Stimulated activated CD4-positive, alpha-beta T cell treated with anti-CD3 and anti-CD28 coated beads, TNF-alpha, amount 100 ng/mL, for 1 hour (primary cell): ENCODE data around the gene SLC22A23.
A peak's percentile ranks its signal among the peaks of the same experiment; 100 is the strongest.

Source experiments
- DNase-seq, 3 donors: peaks; one replicate each; pipeline ENCODE4 v3.0.0-alpha.2; 2020; ENCODE audit warnings: low read depth in 3 of 3, low spot score in 1 of 3

SLC22A23 gene

DNA sequence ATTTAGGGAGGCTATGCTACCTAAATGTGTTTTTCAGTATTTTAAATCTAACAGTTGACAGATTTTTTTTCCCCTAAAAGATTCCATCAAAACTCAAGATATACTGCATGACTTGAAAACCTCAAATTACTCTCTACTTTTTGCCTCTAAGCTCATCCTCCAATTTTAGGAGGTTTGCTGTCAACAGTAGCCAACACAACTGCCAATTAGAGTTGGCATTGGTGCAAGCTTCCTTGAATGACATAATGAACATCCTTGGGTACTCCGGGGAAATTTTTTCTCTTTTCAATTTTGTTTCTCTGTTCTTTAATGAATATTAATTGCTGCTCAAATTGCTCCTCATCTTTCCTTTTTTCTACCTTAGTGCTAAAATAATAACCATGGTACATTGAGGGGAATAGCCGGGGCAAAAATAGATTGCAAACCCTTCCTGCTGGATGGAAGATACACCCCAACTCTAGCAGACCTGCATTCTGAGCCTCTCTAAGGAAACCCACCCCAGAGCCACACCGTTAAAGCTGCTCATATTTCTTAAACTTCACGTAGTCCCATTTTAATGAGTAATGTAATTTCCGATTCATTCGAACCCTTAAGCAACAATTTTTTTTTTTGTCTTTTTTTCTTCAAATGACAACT, 34.3 kb downstream of the SLC22A23 start:
- no peak for DNase-seq

DNA sequence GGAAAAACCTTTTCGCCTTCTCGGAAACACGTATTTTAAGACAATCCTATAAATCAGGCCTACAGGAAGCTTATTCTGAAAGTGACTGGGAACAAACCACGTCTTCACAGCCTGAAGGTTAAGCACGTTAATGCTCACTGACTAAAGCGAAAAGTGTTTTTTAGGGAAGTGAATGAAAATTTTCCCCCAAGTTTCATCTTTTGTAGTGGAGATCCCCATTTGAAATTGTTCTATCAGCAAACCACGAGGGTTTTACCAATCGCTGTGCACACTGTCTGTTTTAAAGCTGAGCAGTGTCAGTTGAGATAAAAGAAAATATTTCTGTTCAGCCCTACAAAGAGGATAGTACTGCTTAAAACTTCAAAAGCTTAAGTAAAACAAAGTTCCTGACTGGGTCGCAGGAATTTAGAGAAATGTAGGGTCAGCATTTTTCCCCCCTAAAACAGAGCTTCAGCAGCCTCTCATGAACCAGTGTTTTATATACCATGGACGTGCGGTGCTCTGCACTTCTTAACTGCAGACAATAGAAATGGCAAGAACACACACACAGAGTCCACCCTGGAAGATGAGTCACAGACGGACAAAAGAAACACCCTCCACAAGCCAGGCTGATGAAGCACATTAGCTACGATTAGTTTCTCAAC, 34.9 kb downstream of the SLC22A23 start:
- no peak for DNase-seq

- DNase-seq, result no peak
These were observed 35.7 kb downstream of the SLC22A23 start for GRCh38 chr6:3421143-3421542.

DNA sequence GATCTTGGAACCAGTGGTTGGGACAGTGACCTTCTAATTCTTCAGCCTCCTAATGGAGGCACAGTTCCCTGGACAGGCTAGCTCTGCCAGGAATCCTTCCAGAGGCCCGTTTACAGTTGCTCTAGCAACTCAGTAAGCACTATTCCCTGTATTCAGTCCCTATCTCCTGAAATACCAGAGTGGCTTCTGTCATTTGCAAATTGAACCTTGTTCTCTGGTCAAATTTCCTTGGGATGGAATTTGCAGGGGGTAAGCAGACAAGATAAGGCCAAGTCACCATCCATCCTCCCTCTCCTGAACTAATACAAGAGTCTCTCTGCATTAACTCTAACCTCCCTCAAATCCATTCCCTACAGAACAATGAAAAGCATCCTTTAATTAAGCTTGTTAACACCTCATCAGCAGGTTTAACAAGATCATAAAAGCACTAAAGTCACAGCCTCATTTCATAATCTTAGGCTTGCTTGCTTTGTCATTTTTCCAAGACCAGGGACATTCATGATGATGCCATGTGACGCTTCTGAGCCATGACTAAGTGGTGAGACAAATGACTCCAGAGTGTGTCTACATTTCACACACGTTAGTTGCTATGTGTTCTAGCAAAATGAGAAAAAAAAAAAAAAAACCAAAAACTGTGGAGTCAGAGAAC, 37.1 kb downstream of the SLC22A23 start:
- DNase-seq, result no peak

GRCh38 chr6:3418496-3419060, 38.3 kb downstream of the SLC22A23 start:
- DNase-seq, result no peak

DNA sequence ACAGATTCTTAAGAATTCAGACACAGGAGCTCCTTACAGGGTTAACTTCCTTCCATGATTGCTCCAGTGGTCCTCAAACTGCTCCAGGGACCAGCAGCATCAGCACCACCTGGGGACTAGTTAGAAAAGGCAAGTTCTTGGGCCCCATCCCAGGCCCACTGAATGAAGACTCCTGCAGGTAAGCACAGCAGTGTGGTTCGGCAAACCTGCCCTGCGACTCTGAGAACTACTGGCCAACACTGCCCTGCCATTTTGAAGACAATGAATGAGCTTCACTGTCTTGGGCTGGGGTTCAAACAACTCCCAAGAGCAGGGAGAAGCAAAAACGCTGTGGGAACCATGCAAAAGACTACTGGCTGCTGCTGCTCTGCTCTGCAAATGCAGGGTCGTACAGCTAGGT, 39.4 kb downstream of the SLC22A23 start:
- no peak for DNase-seq

GRCh38 chr6:3415490-3415889, 41.4 kb downstream of the SLC22A23 start:
- no peak for DNase-seq

GRCh38 chr6:3415082-3415453, 41.8 kb downstream of the SLC22A23 start:
- DNase-seq, result no peak

DNA sequence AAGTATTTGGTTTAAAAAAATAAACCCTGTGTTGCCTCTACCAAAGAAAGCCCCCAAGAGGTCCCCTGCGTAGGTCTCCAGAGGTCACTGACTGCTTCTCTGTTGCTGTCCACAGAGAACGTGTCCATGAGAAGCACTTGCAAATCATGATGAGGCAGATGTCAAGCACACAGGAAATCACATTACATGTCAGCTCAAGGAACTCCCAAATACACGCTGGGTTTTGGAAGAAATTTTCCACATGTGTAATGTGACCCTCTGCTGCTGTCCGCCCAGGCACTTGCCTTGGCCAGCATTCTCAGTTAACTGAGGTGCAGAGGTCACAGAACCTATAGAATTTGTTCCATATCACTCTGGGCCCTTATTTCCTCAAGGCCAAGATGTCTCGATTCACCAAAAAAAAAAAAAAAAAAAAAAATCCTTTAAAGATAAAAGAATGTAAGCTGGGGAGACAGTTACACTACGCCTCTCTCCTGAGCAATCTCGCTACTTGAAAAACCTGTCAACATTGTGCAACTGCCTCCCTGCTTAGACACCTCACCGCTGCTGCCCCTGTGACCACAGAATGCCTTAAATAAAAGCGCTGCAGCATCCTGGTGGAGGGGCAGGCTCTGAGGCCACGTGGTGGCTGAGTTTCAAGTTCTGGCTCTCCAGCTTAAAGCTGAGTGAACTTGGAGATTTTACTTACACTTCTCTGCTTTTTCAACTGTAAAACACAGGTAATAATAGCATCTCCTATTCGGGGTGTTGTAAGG, 42.3 kb downstream of the SLC22A23 start:
- DNase-seq, result no peak

DNA sequence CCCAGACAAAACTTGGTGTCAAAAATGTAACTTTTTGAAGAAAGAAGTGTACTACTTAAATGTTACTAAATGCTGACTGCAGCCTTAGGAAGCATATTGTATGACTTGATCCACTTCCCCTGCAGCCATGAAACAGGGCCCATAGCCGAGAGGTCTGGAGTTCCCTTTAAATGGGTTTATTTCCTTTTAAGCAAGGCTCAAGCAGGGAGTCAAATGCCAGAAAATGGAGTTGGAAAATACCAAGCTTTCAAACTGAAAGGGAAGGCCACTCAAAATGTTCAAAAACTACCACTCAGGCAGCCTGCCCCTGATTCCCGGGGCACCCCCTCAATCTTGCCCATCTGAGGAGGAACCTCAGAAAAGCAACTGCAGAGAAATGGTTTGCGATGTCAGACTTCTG, 43.3 kb downstream of the SLC22A23 start:
- DNase-seq, result no peak

DNA sequence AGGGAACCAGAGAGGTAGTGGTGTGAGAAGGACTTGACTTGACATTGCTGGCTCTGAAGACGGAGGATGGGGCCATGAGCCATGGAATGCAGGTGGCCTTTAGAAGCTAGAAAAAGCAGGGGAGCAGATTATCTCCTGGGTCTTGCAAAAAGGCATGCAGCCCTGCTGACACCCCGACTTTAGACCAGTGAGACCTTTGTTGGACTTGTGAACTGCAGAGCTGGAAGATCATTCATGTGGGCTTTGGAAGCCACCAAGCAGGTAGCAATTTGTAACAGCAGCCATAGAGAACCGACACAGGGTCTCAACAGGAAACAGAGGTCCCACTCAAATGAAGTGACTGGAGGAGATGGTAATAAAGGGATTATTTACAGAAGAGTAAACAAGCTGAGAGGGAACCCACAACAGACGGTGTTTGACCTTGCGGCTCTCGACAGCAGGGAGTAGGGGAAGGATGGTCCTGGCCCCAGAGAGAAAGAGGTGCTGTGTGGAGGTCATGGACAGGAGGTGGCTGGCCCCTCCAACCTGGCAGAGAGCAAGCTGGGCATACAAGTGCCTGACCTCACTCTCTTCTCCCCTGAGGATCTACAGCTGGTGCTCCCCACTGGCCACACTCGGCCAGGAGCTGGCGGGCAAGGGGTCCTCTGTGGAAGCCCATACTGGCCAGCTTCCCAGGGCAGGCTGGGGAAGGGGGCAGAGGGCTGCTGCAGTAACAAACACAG, 43.9 kb downstream of the SLC22A23 start:
- DNase-seq, result no peak

- DNase-seq, result no peak
These were observed 44.7 kb downstream of the SLC22A23 start for GRCh38 chr6:3411967-3412778.

DNA sequence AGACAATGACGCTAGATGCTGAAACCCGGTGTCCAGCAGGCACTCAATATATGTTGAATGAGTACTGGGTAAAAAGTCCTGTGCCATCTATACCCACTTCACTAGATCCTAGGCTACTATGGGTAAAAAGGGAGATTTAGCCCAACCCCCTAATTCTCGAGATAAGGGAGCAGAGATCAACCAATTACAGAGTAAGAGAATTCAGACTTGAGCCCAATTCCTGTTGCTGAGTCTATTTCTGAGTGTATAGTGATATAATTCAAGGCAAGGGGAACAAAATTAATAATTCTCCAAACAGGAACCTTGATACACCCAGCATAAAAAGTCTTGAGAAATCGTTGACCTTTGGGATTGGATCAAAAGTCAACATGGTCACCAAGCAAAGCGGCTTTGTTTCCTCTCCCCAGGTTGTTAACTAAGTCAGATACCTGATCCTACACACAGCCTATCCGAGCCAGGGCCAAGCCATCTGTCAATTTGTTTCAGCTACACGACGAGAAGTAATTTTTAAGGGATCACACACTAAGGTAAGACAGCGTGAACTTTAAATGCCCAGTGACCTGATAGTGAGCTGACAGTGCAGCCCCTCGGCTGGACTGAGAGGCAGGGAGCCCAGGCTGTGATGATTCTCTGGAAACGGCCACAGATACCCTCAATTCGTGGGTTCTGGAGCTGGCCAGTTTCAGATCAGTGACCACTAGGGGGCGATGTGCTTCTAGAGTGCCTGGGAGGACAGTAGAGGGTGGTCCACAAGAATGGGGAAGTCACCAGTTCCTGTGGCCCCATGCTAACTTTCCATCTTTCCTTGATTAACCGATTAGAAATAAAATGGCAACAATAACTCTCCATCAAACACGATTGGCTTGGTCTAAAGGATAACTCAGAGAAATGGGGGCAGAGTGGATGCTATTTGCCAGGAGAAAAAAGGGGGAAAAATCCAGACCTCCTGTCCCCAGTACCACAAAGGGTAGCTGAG, 46.2 kb downstream of the SLC22A23 start:
- DNase-seq, result peak; percentile 19 to 33 (median 24)

DNA sequence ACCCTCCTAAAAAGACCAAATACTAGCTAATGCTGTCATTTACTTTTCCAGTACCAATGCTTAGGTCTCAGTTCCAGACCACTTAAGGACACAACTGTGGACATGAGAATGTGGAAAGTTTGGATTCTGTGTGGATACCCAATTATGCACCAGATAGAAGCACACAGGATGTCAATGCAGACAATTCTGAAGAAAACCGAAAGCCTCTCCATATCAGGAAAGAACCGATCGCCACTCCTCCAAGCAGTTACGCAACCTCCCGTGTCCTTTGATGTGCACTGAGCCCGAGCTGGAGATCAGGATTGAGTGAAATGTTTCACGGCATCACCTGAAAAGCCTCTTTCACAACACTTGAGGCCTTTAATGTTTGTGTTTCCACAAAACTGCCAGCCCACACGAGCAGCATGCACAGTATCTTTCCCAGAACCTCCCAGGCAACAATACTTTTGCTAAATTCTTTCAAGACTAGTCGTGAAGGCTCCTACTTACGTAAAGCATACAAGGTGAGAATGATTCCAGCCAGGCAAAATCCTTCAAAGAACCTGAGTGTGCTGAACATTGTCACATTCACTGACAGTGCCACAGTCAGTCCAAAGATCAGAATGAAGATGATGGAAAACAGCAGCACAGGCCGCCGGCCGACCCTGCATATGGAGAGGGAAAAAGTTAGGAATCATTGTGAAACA, 47.0 kb downstream of the SLC22A23 start:
- DNase-seq, result no peak

GRCh38 chr6:3408665-3409064, 48.2 kb downstream of the SLC22A23 start:
- DNase-seq, result no peak

- DNase-seq, result no peak
These were observed 49.0 kb downstream of the SLC22A23 start for GRCh38 chr6:3407840-3408239.

GRCh38 chr6:3406891-3407809, 49.7 kb downstream of the SLC22A23 start:
- DNase-seq, result no peak
